GM12878 (cell line): ENCODE results near the gene HTATIP2. TPM values are rescaled to one million over a fixed set of nuclear protein-coding genes. Genes with fewer than 3 reads are reported as not detected.

ENCODE experiments used
- ATAC-seq: fragments of 200-7000 bp; cut with Tn5 transposase; 3 replicates; pipeline ENCODE4 v1.9.1; 2020; ENCODE audit warnings: mild to moderate bottlenecking, moderate library complexity
- BruUV-seq: library from RNA; stranded (reverse); fragments of 400-500 nt; replicated peaks from 2 replicates; lab custom pipeline; 2021; lab: Mats Ljungman, UMichigan
- CTCF ChIA-PET: fragments of 300-600 bp; sonication (Branson Sonifier 250); formaldehyde crosslinking; extraction: SDS; loops from one replicate; lab custom pipeline; 2021; ENCODE audit warnings: inconsistent platforms; lab: Yijun Ruan, JAX
- POLR2A ChIA-PET: fragments of 350-600 bp; formaldehyde crosslinking; extraction: SDS; loops from one replicate; lab custom pipeline; 2021; ENCODE audit warnings: inconsistent platforms; lab: Charles Lee
- RAD21 ChIA-PET: fragments of 300-600 bp; sonication (Branson Sonifier 250); formaldehyde crosslinking; loops from one replicate; lab custom pipeline; 2023; ENCODE audit warnings: antibody characterized with exemption; ENCODE audit not compliant: unreplicated experiment; lab: Charles Lee
- SMC1A ChIA-PET: fragments of 300-600 bp; sonication (Branson Sonifier 250); formaldehyde crosslinking; loops from one replicate; lab custom pipeline; 2023; ENCODE audit not compliant: unreplicated experiment, uncharacterized antibody; lab: Charles Lee
- DNase-seq: peaks from one replicate; pipeline ENCODE4 v3.0.0-alpha.2; 2011; ENCODE audit warnings: low read depth, low spot score
- FAIRE-seq: peaks from 3 replicates; lab custom pipeline; 2011; peaks lifted over from hg19 to GRCh38; lab: Jason Lieb, UNC
- H2AFZ ChIP-seq: 2 replicates; pipeline ENCODE4 v1.6.0; 2011; ENCODE audit warnings: low read depth, low read length, control low read depth; ENCODE audit not compliant: control insufficient read depth
- H3K27ac ChIP-seq: 2 replicates; pipeline ENCODE4 v1.5.1; 2011; ENCODE audit warnings: control low read depth; ENCODE audit not compliant: control insufficient read depth, insufficient read depth
- H3K27me3 ChIP-seq, 2 experiments: replicated peaks in 1 of 2; 2 replicates each; pipeline versions ENCODE4 v1.6.0 to v1.6.1; 2011; ENCODE audit warnings: low read length in 1 of 2; ENCODE audit not compliant: control insufficient read depth in 2 of 2, insufficient read depth in 2 of 2
- H3K36me3 ChIP-seq, 2 experiments: 2 replicates each; pipeline ENCODE4 v1.5.1; 2011; ENCODE audit warnings: low read length in 1 of 2; ENCODE audit not compliant: control insufficient read depth in 2 of 2, insufficient read depth in 2 of 2
- H3K4me1 ChIP-seq: 2 replicates; pipeline ENCODE4 v1.6.1; 2011; ENCODE audit warnings: mild to moderate bottlenecking, low read length, moderate library complexity, mixed read lengths; ENCODE audit not compliant: control insufficient read depth, insufficient read depth
- H3K4me2 ChIP-seq: 2 replicates; pipeline ENCODE4 v1.6.0; 2011; ENCODE audit warnings: control low read depth; ENCODE audit not compliant: control insufficient read depth, insufficient read depth
- H3K4me3 ChIP-seq: fragments of 200-600 bp; sonication (generic); 2 replicates; pipeline ENCODE4 v1.5.1; 2016
- H3K79me2 ChIP-seq: 2 replicates; pipeline ENCODE4 v1.6.0; 2011; ENCODE audit warnings: low read length; ENCODE audit not compliant: control insufficient read depth, insufficient read depth
- H3K9ac ChIP-seq: 2 replicates; pipeline ENCODE4 v1.8.0; 2011; ENCODE audit warnings: low read length, control low read depth, mixed read lengths; ENCODE audit not compliant: control insufficient read depth, insufficient read depth
- H3K9me3 ChIP-seq: replicated peaks from 3 replicates; pipeline ENCODE4 v1.5.1; 2011; ENCODE audit warnings: mild to moderate bottlenecking, low read length; ENCODE audit not compliant: control insufficient read depth, insufficient read depth
- H4K20me1 ChIP-seq: 2 replicates; pipeline ENCODE4 v1.6.0; 2011; ENCODE audit not compliant: control insufficient read depth, insufficient read depth
- BHLHE40 ChIP-seq, 2 experiments: fragments of 450-650 bp in 1 of 2; IDR thresholded peaks; 2 replicates each; pipeline ENCODE4 v1.6.1; 2011 to 2017; ENCODE audit warnings: low read depth in 2 of 2, borderline replicate concordance in 1 of 2, improper control_type of control experiment in 1 of 2, low read length in 1 of 2, mild to moderate bottlenecking in 1 of 2
- E4F1 ChIP-seq: fragments of 450-650 bp; IDR thresholded peaks from 2 replicates; pipeline ENCODE4 v1.6.1; 2018; ENCODE audit warnings: borderline replicate concordance, mild to moderate bottlenecking; ENCODE audit not compliant: partially characterized antibody
- FOS ChIP-seq: IDR thresholded peaks from 3 replicates; pipeline ENCODE4 v1.6.1; 2011; ENCODE audit warnings: borderline replicate concordance; ENCODE audit not compliant: insufficient read length; ENCODE audit errors: extremely low read depth
- IRF3 ChIP-seq: fragments of 450-650 bp; IDR thresholded peaks from 2 replicates; pipeline ENCODE4 v1.6.1; 2014; ENCODE audit warnings: mild to moderate bottlenecking
- MXI1 ChIP-seq: fragments of 150-350 bp; IDR thresholded peaks from 2 replicates; pipeline ENCODE4 v1.6.1; 2011; ENCODE audit warnings: low read depth, mild to moderate bottlenecking, inconsistent platforms, low read length, improper control_type of control experiment
- NFYB ChIP-seq: IDR thresholded peaks from 2 replicates; pipeline ENCODE4 v1.6.1; 2011; ENCODE audit warnings: low read depth, mild to moderate bottlenecking, low read length, improper control_type of control experiment, moderate library complexity; ENCODE audit not compliant: insufficient read depth
- RAD51 ChIP-seq: fragments of 450-650 bp; IDR thresholded peaks from 2 replicates; pipeline ENCODE4 v1.6.1; 2016; ENCODE audit warnings: moderate library complexity, mild to moderate bottlenecking, inconsistent platforms
- TAF1 ChIP-seq: IDR thresholded peaks from 2 replicates; pipeline ENCODE4 v1.6.1; 2011; ENCODE audit warnings: mild to moderate bottlenecking, low read depth, low read length, borderline replicate concordance
- YY1 ChIP-seq: IDR thresholded peaks from 2 replicates; pipeline ENCODE4 v1.6.1; 2011; ENCODE audit warnings: low read depth, mild to moderate bottlenecking, low read length
- ZZZ3 ChIP-seq: IDR thresholded peaks from 2 replicates; pipeline ENCODE4 v1.6.1; 2011; ENCODE audit warnings: low read depth; ENCODE audit not compliant: control insufficient read depth, insufficient read length
- WGBS: methylation state at CpG from one replicate; pipeline ENCODE4 v1.1.6; 2016; ENCODE audit warnings: low lambda C conversion rate; ENCODE audit not compliant: insufficient replicate concordance, insufficient coverage; ENCODE audit errors: missing lambda C conversion rate; 5-methylcytosine and 5-hydroxymethylcytosine counted together
- in situ Hi-C: fragments of 300-500 bp; cut with MboI; formaldehyde crosslinking; loops from 9 replicates; pipeline ENCODE4 v1.14.3; 2018; ENCODE audit warnings: mixed read lengths
- intact Hi-C: fragments of 100-400 bp; cut with micrococcal nuclease; formaldehyde crosslinking; loops from one replicate; pipeline ENCODE4 v1.14.2; 2022; ENCODE audit not compliant: unreplicated experiment
- polyA plus RNA-seq, 11 experiments: library from polyadenylated mRNA; depleted of rRNA in 4 of 11; unstranded in 6 of 11; stranded (reverse) in 5 of 11; fragments of >200 nt; fragmentation: Nextera tagmentation in 4 of 11; fragmentation: Illumina TruSeq in 1 of 11; extraction: Ambion mirVana in 4 of 11; extraction: Trizol in 1 of 11; gene quantifications; 1 replicate in 1 of 11; 2 replicates in 10 of 11; pipeline versions ENCODE4 v1.2.1 to v1.2.3, GENCODE V29; 2011 to 2016; ENCODE audit warnings: inconsistent platforms in 2 of 11, missing spikeins in 2 of 11, low read depth in 1 of 11
- total RNA-seq, 4 experiments: library from RNA; depleted of rRNA in 3 of 4; stranded (reverse); fragments of >200 nt in 3 of 4; fragmentation: Illumina TruSeq in 1 of 4; extraction: Trizol in 1 of 4; gene quantifications; 2 replicates each; pipeline versions ENCODE4 v1.2.1 to v1.2.3, GENCODE V29; 2013 to 2021
- TF ChIP-seq, protein P1 (sequence below): IDR thresholded peaks from 2 replicates; pipeline ENCODE4 v1.6.1; 2011; ENCODE audit warnings: low read depth, low read length, improper control_type of control experiment, borderline replicate concordance
- TF ChIP-seq, protein P2 (sequence below): fragments of 450-650 bp; IDR thresholded peaks from 2 replicates; pipeline ENCODE4 v1.6.1; 2017; ENCODE audit warnings: mild to moderate bottlenecking
- TF ChIP-seq, protein P3 (sequence below): IDR thresholded peaks from 2 replicates; pipeline ENCODE4 v1.6.1; 2011; ENCODE audit warnings: mild to moderate bottlenecking, low read depth, low read length, moderate library complexity; ENCODE audit not compliant: insufficient replicate concordance
- TF ChIP-seq, protein P4 (sequence below): IDR thresholded peaks from 2 replicates; pipeline ENCODE4 v1.6.1; 2011; ENCODE audit warnings: borderline replicate concordance, low read depth, mild to moderate bottlenecking, moderate library complexity, mixed read lengths, low read length; ENCODE audit not compliant: insufficient read depth; ENCODE audit errors: extremely low read length

HTATIP2 gene
- total and polyA plus RNA-seq, 10 of the 15 experiments (the other 5 are each of a cell fraction or from before 2014, with no cell fraction given): 25.4 to 58.5 (median 42.2) TPM

- Histone ChIP-seq H3K9me3 (no peaks in the 10 kb centered on the region; the same call in 2 of the 3 replicates), H4K20me1 (no peaks in the 10 kb centered on the region), H3K9ac (no peak overlapping the region), H3K4me1 (peaks cover 7% of the 10 kb centered on the region; the same call in 1 of the 2 replicates), H3K36me3 (no peaks in the 10 kb centered on the region), H3K27me3 (no peaks in the 10 kb centered on the region), H2AFZ (peak overlapping the region; percentile 46), H3K27ac (no peak overlapping the region), H3K4me2 (no peak overlapping the region), H3K79me2 (peaks cover 2% of the 10 kb centered on the region), H3K4me3 (no peak overlapping the region)
- ATAC-seq: peak; percentile 43
- peak; percentile 21 for DNase-seq
- ChIA-PET SMC1A (interaction anchor here (0.7 to 1.6 kb wide), 2 partner anchors 228 to 642 kb away, joined by 3 to 4 read pairs; no protein-coding TSS in a partner anchor), POLR2A (no interaction called here), RAD21 (interaction anchor here (3.3 kb wide), 1 partner anchor 232 kb away, joined by 9 read pairs; no protein-coding TSS in a partner anchor), CTCF (interaction anchor here (0.7 to 4.5 kb wide), 4 partner anchors 9 to 232 kb away, joined by 3 to 28 read pairs (median 6); no protein-coding TSS in a partner anchor)
- intact Hi-C loops: no loop called here
- no peak for FAIRE-seq
- in situ Hi-C loops: no loop called here
- no TSS peak for BruUV-seq
- WGBS: 71% methylated on average over 7 of the region's 7 CpGs
- TF ChIP-seq ZZZ3 (no peak), BHLHE40 (IDR thresholded peaks at IDR 0.05; ENCODE audit: borderline replicate concordance in 1 of 2, low read depth in 2 of 2, low read length in 1 of 2) (peak in 1 of 2 experiments; percentile 22; a peak in 1 of 4 replicates), NFYB (no peak), RAD51 (peak; percentile 73; the same call in 1 of the 2 replicates), MXI1 (no peak), YY1 (no peak), E4F1 (no peak), FOS (no peak), IRF3 (no peak), TAF1 (no peak)
- TF ChIP-seq, protein P1, sequence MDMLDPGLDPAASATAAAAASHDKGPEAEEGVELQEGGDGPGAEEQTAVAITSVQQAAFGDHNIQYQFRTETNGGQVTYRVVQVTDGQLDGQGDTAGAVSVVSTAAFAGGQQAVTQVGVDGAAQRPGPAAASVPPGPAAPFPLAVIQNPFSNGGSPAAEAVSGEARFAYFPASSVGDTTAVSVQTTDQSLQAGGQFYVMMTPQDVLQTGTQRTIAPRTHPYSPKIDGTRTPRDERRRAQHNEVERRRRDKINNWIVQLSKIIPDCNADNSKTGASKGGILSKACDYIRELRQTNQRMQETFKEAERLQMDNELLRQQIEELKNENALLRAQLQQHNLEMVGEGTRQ: no peak; the same call in 1 of the 2 replicates
- TF ChIP-seq, protein P2, sequence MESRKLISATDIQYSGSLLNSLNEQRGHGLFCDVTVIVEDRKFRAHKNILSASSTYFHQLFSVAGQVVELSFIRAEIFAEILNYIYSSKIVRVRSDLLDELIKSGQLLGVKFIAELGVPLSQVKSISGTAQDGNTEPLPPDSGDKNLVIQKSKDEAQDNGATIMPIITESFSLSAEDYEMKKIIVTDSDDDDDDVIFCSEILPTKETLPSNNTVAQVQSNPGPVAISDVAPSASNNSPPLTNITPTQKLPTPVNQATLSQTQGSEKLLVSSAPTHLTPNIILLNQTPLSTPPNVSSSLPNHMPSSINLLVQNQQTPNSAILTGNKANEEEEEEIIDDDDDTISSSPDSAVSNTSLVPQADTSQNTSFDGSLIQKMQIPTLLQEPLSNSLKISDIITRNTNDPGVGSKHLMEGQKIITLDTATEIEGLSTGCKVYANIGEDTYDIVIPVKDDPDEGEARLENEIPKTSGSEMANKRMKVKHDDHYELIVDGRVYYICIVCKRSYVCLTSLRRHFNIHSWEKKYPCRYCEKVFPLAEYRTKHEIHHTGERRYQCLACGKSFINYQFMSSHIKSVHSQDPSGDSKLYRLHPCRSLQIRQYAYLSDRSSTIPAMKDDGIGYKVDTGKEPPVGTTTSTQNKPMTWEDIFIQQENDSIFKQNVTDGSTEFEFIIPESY: no peak
- TF ChIP-seq, protein P3, sequence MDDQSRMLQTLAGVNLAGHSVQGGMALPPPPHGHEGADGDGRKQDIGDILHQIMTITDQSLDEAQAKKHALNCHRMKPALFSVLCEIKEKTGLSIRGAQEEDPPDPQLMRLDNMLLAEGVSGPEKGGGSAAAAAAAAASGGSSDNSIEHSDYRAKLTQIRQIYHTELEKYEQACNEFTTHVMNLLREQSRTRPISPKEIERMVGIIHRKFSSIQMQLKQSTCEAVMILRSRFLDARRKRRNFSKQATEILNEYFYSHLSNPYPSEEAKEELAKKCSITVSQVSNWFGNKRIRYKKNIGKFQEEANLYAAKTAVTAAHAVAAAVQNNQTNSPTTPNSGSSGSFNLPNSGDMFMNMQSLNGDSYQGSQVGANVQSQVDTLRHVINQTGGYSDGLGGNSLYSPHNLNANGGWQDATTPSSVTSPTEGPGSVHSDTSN: no peak
- TF ChIP-seq, protein P4, sequence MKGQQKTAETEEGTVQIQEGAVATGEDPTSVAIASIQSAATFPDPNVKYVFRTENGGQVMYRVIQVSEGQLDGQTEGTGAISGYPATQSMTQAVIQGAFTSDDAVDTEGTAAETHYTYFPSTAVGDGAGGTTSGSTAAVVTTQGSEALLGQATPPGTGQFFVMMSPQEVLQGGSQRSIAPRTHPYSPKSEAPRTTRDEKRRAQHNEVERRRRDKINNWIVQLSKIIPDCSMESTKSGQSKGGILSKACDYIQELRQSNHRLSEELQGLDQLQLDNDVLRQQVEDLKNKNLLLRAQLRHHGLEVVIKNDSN: peak; percentile 34
Observed at GRCh38 chr11:20360650-20361049, 2.9 kb upstream of the HTATIP2 start.
